Right cardiac atrium (tissue), 5 donors: ENCODE measurements around the gene SNX20. TPM values are rescaled to one million over a fixed set of nuclear protein-coding genes. Genes with fewer than 3 reads are reported as not detected.

Source experiments
- ATAC-seq, 2 donors: fragments of 200-7000 bp; cut with Tn5 transposase; one replicate each; pipeline versions ENCODE4 v1.8.0 to v1.9.1; 2020; ENCODE audit warnings: moderate library complexity in 2 of 2, mild to moderate bottlenecking in 1 of 2
- DNase-seq, 3 donors: peaks; one replicate each; pipeline ENCODE4 v3.0.0-alpha.2; 2020
- H3K27ac ChIP-seq: one replicate; pipeline ENCODE4 v1.5.1; 2013; ENCODE audit warnings: mild to moderate bottlenecking, low read length, control low read depth, moderate library complexity
- H3K27me3 ChIP-seq: one replicate; pipeline ENCODE4 v1.6.1; 2013; ENCODE audit not compliant: control insufficient read depth, insufficient read depth
- H3K4me1 ChIP-seq: one replicate; pipeline ENCODE4 v1.6.1; 2013; ENCODE audit warnings: low read length; ENCODE audit not compliant: control insufficient read depth, insufficient read depth
- H3K4me3 ChIP-seq: one replicate; pipeline ENCODE4 v1.5.1; 2013; ENCODE audit warnings: low read length, control low read depth
- H3K9me3 ChIP-seq: one replicate; pipeline ENCODE4 v1.6.1; 2013; ENCODE audit warnings: low read length; ENCODE audit not compliant: control insufficient read depth
- WGBS: extraction: QIAGEN DNeasy Blood & Tissue Kit; methylation state at CpG from one replicate; pipeline ENCODE4 v1.1.7; 2013; 5-methylcytosine and 5-hydroxymethylcytosine counted together
- intact Hi-C, 4 donors: fragments of 100-400 bp; cut with DNase I; formaldehyde crosslinking; loops; one replicate each; pipeline versions ENCODE4 v1.11.0 to v1.14.0; 2022 to 2023
- polyA plus RNA-seq: library from polyadenylated mRNA; stranded (reverse); fragments of 200-250 nt; gene quantifications from one replicate; pipeline ENCODE4 v1.2.3, GENCODE V29; 2013
- total RNA-seq, 4 donors: library from RNA; stranded (reverse); fragmentation: NEBNext Ultra II Directional; extraction: Animal tissue kit (Norgen Biotek cat#: 25700); gene quantifications; one replicate each; pipeline ENCODE4 v1.2.1, GENCODE V29; 2021
- donor health status: healthy with polysubstance abuse.
- donor health status: DM: no; HTN: yes; CAD: no.
- donor health status: DM: no; HTN: no; CAD: no.
- donor health status: DM: no; HTN: yes; CAD: no; lungs with severe emphysema.
- donor health status: DM: yes; HTN: yes; CAD: no.

SNX20 gene
- total and polyA plus RNA-seq, 5 donors, result 0.34 to 1.7 (median 1.3) TPM

DNA sequence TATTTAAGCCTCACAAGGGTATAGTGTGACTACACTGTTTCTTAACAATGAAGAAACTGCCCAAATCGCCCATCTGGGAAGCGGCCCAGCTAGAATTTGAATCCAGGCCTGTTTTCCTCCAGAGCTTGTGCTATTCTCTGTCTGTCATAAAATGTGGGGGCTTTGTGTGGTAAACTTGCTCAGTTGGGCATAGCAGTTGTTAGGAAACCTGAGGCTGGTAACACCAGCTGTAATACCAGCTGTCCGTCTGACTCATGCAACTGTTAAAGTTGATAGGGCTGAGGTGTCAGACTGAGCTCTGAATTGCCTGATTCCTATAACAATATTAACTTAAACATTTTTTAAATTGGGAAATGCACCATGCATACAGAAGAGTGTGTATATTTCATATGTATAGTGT is 21.6 kb upstream of the SNX20 start:
- WGBS, result 86% methylated on average over 3 of the region's 3 CpGs
- Histone ChIP-seq H3K27ac (no peak overlapping the region), H3K27me3 (no peaks in the 10 kb centered on the region), H3K4me3 (no peak overlapping the region), H3K4me1 (peaks cover 2% of the 10 kb centered on the region), H3K9me3 (peaks cover 5% of the 10 kb centered on the region)
- no peak for ATAC-seq
- intact Hi-C loops, result no loop called here
- no peak for DNase-seq

DNA sequence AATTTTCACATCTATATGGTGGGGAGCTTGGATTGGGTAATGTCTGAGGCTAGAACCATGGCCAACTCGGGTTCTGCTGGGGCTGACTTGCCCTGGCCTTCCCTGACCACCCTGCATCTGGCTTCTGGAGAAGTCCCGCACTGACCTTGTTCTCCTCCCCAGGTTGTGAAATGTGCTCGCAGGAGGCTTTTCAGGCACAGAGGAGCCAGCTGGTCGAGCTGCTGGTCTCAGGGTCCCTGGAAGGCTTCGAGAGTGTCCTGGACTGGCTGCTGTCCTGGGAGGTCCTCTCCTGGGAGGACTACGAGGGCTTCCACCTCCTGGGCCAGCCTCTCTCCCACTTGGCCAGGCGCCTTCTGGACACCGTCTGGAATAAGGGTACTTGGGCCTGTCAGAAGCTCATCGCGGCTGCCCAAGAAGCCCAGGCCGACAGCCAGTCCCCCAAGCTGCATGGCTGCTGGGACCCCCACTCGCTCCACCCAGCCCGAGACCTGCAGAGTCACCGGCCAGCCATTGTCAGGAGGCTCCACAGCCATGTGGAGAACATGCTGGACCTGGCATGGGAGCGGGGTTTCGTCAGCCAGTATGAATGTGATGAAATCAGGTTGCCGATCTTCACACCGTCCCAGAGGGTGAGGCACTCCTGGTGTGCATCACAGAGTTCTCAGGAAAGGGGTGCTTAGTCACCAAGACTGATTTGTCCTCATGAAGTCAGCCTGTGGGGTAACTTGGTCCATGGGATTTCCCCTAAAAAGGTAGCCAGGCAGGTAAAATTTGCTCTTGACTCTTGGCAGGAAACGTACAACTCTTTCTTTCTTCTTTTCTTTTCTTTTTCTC is 18.4 kb upstream of the SNX20 start:
- Histone ChIP-seq H3K27ac (no peak overlapping the region), H3K4me1 (peaks cover 12% of the 10 kb centered on the region), H3K9me3 (peaks cover 5% of the 10 kb centered on the region), H3K27me3 (no peaks in the 10 kb centered on the region), H3K4me3 (no peak overlapping the region)
- ATAC-seq, result no peak
- 78% methylated on average over 19 of the region's 19 CpGs for WGBS
- DNase-seq, result no peak
- intact Hi-C loops, result no loop called here

DNA sequence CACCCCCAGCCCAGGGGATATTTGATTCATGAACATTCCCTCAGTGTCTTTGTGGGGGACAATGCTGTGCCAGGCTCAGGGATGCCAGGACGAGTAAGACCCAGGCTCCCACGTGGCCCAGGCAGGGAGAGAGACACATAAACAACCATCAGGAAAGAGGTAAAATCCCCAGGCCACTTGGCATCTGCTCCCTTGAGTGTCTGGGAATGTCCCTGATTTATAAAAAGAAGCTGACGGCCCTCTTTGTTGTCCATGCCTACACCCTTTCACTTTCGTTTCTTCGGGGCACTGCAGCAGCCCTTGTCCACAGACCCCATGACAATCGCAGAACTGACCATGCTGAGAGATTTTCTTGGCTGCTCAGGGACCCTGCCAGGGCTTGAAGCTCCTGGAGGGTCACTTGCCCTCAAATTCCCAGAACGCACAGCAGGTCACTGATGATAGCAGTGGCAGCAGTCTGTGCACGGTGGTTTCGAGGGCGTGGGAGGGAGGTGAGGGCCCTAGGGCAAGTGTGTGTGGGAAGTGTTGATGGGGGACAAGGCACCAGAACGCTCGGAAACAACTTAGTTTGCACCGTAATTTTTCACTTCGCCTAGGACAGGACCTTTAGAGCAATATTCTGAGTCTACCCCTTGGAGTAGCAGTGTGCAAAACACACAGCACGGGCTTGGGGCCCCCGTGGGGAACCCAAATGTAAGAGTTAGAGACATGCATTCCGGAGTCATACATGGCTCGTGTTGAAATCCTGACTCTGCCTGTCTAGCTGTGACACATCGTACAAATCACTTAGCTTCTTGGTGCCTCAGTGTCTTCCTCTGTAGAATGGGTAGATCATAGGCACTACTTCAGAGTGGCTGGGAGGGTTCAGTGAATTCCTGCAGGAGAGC is 17.0 kb upstream of the SNX20 start:
- ATAC-seq (peak; percentile 62 to 66), DNase-seq (no peak)
- Histone ChIP-seq H3K27ac (peak overlapping the region; percentile 28), H3K4me3 (peak overlapping the region; percentile 39), H3K9me3 (no peaks in the 10 kb centered on the region), H3K27me3 (no peaks in the 10 kb centered on the region), H3K4me1 (peaks cover 12% of the 10 kb centered on the region)
- 27% methylated on average over 19 of the region's 19 CpGs for WGBS
- intact Hi-C loops, result no loop called here

DNA sequence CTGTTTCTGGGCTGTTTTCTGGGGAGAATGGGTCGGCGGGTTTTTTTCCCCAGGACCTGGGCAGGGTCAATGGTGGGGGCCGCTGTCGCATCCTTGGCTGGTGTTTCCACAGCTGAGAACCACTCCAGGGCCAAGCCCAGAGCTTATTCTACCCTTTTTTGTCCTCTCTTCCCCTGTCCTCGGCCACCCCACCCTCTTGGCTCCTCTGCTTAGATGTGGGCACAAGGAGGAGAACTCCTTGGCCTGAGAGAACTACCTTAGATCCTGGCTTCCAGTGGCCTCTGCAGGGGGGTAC is 16.3 kb upstream of the SNX20 start:
- Histone ChIP-seq H3K27ac (peak overlapping the region; percentile 28), H3K9me3 (no peaks in the 10 kb centered on the region), H3K4me3 (no peak overlapping the region), H3K27me3 (no peaks in the 10 kb centered on the region), H3K4me1 (peaks cover 12% of the 10 kb centered on the region)
- ATAC-seq, result no peak
- no peak for DNase-seq
- 95% methylated on average over 5 of the region's 5 CpGs for WGBS
- intact Hi-C loops, result no loop called here

GRCh38 chr16:50696575-50697420 is 15.7 kb upstream of the SNX20 start:
- intact Hi-C loops, result no loop called here
- WGBS, result 55% methylated on average over 15 of the region's 15 CpGs
- no peaks in the 10 kb centered on the region for H3K27me3 ChIP-seq
- no peak overlapping the region for H3K4me3 ChIP-seq
- peak overlapping the region; percentile 28 for H3K27ac ChIP-seq
- H3K4me1 ChIP-seq, result peaks cover 12% of the 10 kb centered on the region
- no peaks in the 10 kb centered on the region for H3K9me3 ChIP-seq
- DNase-seq, result peak; percentile 84 to 92 (median 89)
- ATAC-seq, result peak; percentile 70 to 87

DNA sequence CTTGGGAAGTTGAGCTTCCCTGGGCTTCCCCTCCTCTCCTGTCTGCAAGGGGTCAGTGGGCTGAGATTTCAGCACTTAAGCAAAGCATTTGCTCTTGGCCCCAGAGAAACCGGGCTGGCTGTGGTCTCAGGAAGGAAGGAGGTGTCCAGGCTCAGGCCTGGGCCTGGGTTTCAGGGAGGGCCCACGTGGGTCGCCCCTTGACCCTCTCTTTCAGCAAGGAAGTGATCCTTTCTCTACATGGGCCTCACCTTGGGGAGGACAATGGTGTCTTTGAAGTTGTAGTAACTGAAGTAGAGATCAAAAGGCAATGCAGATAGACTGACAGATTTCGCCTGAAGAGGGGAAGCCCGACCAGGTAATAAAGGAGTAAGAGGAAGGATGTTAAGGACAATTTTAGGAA is 15.0 kb upstream of the SNX20 start:
- no peak for ATAC-seq
- peak overlapping the region; percentile 2 for H3K27ac ChIP-seq
- H3K4me3 ChIP-seq, result no peak overlapping the region
- H3K27me3 ChIP-seq, result no peaks in the 10 kb centered on the region
- no peaks in the 10 kb centered on the region for H3K9me3 ChIP-seq
- H3K4me1 ChIP-seq, result peaks cover 12% of the 10 kb centered on the region
- DNase-seq, result no peak
- intact Hi-C loops, result no loop called here
- 54% methylated on average over 5 of the region's 5 CpGs for WGBS

DNA sequence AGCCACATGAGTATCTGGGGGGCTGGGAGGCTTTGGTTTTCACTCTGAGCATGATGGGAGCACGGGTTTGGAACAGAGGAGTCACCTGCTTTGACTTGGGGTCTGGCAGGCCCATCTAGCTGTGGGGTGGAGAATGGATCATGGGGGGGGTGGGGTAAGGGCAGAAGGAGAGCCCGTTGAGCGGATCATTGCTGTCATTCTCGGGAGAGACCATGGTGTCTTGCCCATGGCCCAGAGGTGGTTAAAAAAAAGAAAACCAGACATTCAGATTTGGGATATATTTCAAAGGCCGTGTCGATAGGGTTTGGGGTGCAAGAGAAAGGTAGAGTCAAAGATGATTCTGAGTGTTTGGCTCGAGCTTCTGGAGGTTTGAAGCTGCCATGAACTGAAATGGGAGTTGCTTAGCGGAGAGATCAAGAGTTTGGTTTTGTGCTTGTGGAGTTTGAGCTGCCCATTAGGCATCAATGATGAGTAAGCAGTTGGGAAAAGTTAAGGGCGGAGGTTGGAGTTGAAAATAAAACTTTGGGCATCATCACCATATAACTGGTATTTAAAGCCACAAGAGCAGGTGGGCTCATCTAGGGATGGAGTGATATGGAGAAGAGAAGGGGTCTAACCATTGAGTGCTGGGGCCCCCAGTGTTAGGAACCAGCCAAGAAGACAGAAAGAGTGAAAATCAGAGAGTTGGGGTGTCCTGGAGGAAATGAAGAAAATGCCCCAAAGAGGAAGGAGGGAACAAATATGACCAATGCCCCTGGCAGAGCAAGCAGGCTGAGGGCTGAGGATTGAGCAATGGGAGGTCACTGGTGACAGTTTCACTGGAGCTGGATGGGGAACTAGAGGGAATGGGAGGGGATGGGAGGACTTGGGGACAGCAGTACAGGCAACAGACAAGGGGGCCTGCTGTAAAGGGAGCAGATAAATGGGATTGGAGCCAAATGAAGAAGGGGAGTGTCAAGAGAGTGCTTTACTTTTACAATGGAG is 14.2 kb upstream of the SNX20 start:
- H3K4me1 ChIP-seq, result peaks cover 12% of the 10 kb centered on the region
- no peaks in the 10 kb centered on the region for H3K27me3 ChIP-seq
- ATAC-seq (peak; percentile 16 to 29), DNase-seq (peak in 2 of 3 donors; percentile 71 to 77)
- no peak overlapping the region for H3K4me3 ChIP-seq
- WGBS, result 95% methylated on average over 9 of the region's 9 CpGs
- H3K9me3 ChIP-seq, result no peaks in the 10 kb centered on the region
- intact Hi-C loops, result no loop called here
- H3K27ac ChIP-seq, result no peak overlapping the region

GRCh38 chr16:50694206-50694605 is 13.1 kb upstream of the SNX20 start:
- Histone ChIP-seq H3K4me1 (peaks cover 12% of the 10 kb centered on the region), H3K27me3 (no peaks in the 10 kb centered on the region), H3K4me3 (no peak overlapping the region), H3K9me3 (no peaks in the 10 kb centered on the region), H3K27ac (no peak overlapping the region)
- ATAC-seq (no peak), DNase-seq (no peak)
- 94% methylated on average over 2 of the region's 2 CpGs for WGBS
- intact Hi-C loops, result no loop called here

DNA sequence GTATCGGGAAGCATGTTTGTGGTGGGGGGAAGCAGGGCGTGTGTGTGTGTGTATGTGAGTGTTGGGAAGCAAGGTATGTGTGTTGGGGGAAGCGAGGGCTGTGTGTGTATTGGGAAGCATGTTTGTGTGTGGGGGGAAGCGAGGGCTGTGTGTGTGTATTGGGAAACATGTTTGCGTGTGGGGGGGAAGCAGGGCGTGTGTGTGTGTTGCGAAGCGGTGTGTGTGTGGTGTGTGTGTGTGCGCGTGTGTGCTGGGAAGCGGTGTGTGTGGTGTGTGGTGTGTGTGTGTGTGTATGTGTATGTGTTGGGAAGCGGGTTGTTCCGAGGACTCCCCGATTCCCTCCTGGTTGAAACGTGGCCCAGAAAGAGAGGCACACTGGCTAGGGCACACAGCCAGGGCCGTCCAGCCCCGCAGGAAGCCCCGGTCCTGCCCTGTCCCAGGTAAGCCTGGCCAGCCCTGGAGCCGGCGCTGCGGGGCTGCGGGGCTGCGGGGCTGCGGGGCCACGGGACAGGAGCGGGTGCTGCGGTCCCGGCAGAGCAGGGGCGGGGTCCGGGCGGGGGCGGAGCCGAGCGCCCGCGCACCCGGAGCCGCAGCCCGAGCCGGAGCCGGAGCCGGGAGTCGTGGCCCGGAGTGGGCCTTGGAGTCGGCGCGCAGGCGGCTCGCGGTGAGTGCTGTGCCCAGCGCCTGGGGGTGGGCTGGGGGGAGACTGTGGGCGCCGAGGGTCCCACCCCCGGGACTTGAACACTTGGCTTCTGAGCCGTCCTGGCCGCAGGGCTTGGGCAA is 12.1 kb upstream of the SNX20 start, which contains the start of gene NOD2:
Gene NOD2, plus strand, starts transcription at position 608 of the 783 bp plus-strand sequence. CDS start 5,890 bp downstream, outside the sequence.
- DNase-seq, result peak in 2 of 3 donors; percentile 75 to 76

More for the DNA sequence above, 12.1 kb upstream of the SNX20 start, which contains the start of gene NOD2:
- H3K27ac ChIP-seq, result no peak within 1 kb of the TSS
- intact Hi-C loops, result no loop called here
- H3K9me3 ChIP-seq, result no peaks in the 10 kb centered on the region
- ATAC-seq, result peak; percentile 44 to 64
- H3K4me1 ChIP-seq, result peaks cover 11% of the 10 kb centered on the region
- H3K4me3 ChIP-seq, result peak within 1 kb of the TSS; percentile 48
- 15% methylated on average over 56 of the region's 56 CpGs for WGBS
- H3K27me3 ChIP-seq, result no peaks in the 10 kb centered on the region
